ENCODE measurements around the gene PCDHGA6. TPM values are rescaled to one million over a fixed set of nuclear protein-coding genes. Genes with fewer than 3 reads are reported as not detected.

Gene PCDHGA6
- total and polyA plus RNA-seq, 2 donors (not counting 1 experiment from before 2014, with no cell fraction given), result 0.78 to 2.5 TPM

- Histone ChIP-seq H2AFZ (ENCODE audit: insufficient read depth, low read depth, low read length, poor library complexity, severe bottlenecking) (no peak overlapping the region), H3K9me3 (ENCODE audit: control extremely low read depth in 1 of 3, control insufficient read depth in 2 of 3, insufficient read depth in 1 of 3, low read length in 2 of 3) (peaks cover 2 to 60% (median 49%) of the 10 kb centered on the region in 3 donors), H3K79me2 (ENCODE audit: control insufficient read depth, insufficient read depth, low read length) (no peaks in the 10 kb centered on the region), H3K36me3 (replicated peaks in 1 of 2; ENCODE audit: control extremely low read depth in 1 of 2, control insufficient read depth in 1 of 2, extremely low read depth in 1 of 2, insufficient read depth in 2 of 2, low read length in 1 of 2) (no peaks in the 10 kb centered on the region), H4K20me1 (ENCODE audit: control insufficient read depth, insufficient read depth, low read length, poor library complexity, severe bottlenecking) (no peaks in the 10 kb centered on the region), H3K4me1 (ENCODE audit: control insufficient read depth in 2 of 2, insufficient read depth in 2 of 2, low read length in 2 of 2) (peaks cover 10 to 12% of the 10 kb centered on the region in 2 donors), H3K4me3 (ENCODE audit: control extremely low read depth in 1 of 5, extremely low read depth in 1 of 5, insufficient read depth in 1 of 5, low read depth in 2 of 5, low read length in 4 of 5) (no peak overlapping the region), H3K27ac (ENCODE audit: low read length in 2 of 2) (no peak overlapping the region), H3K4me2 (replicated peaks; ENCODE audit: low read depth, low read length, poor library complexity, severe bottlenecking) (no peak overlapping the region), H3K9ac (ENCODE audit: low read length) (no peak overlapping the region), H3K27me3 (replicated peaks in 1 of 4; ENCODE audit: control extremely low read depth in 1 of 4, control insufficient read depth in 3 of 4, insufficient read depth in 4 of 4, low read length in 3 of 4) (peaks cover 2 to 72% (median 60%) of the 10 kb centered on the region in 4 experiments)
- intact Hi-C loops (cut with micrococcal nuclease), result no loop called here
- no peak for ATAC-seq (ENCODE audit: low read depth)
- H3K4me3 Mint-ChIP-seq, result no peak overlapping the region
- no peak overlapping the region for H3K27ac Mint-ChIP-seq
- H3K4me1 Mint-ChIP-seq, result peaks cover 14% of the 10 kb centered on the region
- CTCF ChIA-PET, result interaction anchor here (2.6 to 3.4 kb wide), 3 partner anchors 8 to 136 kb away, joined by 23 to 32 read pairs (median 26); partner anchors contain the start of gene PCDHGA12
- H3K27me3 Mint-ChIP-seq, result peaks cover 59% of the 10 kb centered on the region
- POLR2A ChIA-PET, result interaction anchor here (0.6 kb wide), 1 partner anchor 87 kb away, joined by 3 read pairs; no protein-coding TSS in a partner anchor
- no peak for DNase-seq
- 34% methylated on average over 42 of the region's 42 CpGs for WGBS (ENCODE audit: insufficient coverage)
- TF ChIP-seq CTCF (IDR thresholded peaks at IDR 0.05) (no peak), EZH2 (IDR thresholded peaks at IDR 0.05; ENCODE audit: borderline replicate concordance, insufficient read depth, low read depth, low read length, poor library complexity, severe bottlenecking) (no peak)
- H3K9me3 Mint-ChIP-seq (ENCODE audit: insufficient read depth), result peaks cover 7% of the 10 kb centered on the region
Measured at GRCh38 chr5:141422742-141423291, 49.1 kb downstream of the PCDHGA6 start.

GRCh38 chr5:141427783-141428426 is 54.2 kb downstream of the PCDHGA6 start:
- H3K79me2 ChIP-seq (ENCODE audit: control insufficient read depth, insufficient read depth, low read length), result no peaks in the 10 kb centered on the region
- H3K9ac ChIP-seq (ENCODE audit: low read length), result no peak overlapping the region
- no peak overlapping the region for H3K4me3 ChIP-seq (ENCODE audit: control extremely low read depth in 1 of 5, extremely low read depth in 1 of 5, insufficient read depth in 1 of 5, low read depth in 2 of 5, low read length in 4 of 5)
- H3K27ac ChIP-seq (ENCODE audit: low read length in 2 of 2), result no peak overlapping the region
- peaks cover 15 to 17% of the 10 kb centered on the region in 2 donors for H3K4me1 ChIP-seq (ENCODE audit: control insufficient read depth in 2 of 2, insufficient read depth in 2 of 2, low read length in 2 of 2)
- no peak overlapping the region for H3K27ac Mint-ChIP-seq
- peaks cover 7% of the 10 kb centered on the region for H3K4me1 Mint-ChIP-seq
- H2AFZ ChIP-seq (ENCODE audit: insufficient read depth, low read depth, low read length, poor library complexity, severe bottlenecking), result no peak overlapping the region
- H3K36me3 ChIP-seq (replicated peaks in 1 of 2; ENCODE audit: control extremely low read depth in 1 of 2, control insufficient read depth in 1 of 2, extremely low read depth in 1 of 2, insufficient read depth in 2 of 2, low read length in 1 of 2), result no peaks in the 10 kb centered on the region
- ATAC-seq (ENCODE audit: low read depth) (no peak), DNase-seq (no peak)
- POLR2A ChIA-PET, result no interaction called here
- 64% methylated on average over 53 of the region's 53 CpGs for WGBS (ENCODE audit: insufficient coverage)
- peaks cover 4% of the 10 kb centered on the region for H3K9me3 Mint-ChIP-seq (ENCODE audit: insufficient read depth)
- intact Hi-C loops (cut with micrococcal nuclease), result no loop called here
- TF ChIP-seq EZH2 (IDR thresholded peaks at IDR 0.05; ENCODE audit: borderline replicate concordance, insufficient read depth, low read depth, low read length, poor library complexity, severe bottlenecking) (no peak), CTCF (IDR thresholded peaks at IDR 0.05) (no peak)
- H3K4me2 ChIP-seq (replicated peaks; ENCODE audit: low read depth, low read length, poor library complexity, severe bottlenecking), result no peak overlapping the region
- peaks cover 49% of the 10 kb centered on the region for H3K27me3 Mint-ChIP-seq
- peaks cover 0 to 54% (median 27%) of the 10 kb centered on the region in 3 donors for H3K9me3 ChIP-seq (ENCODE audit: control extremely low read depth in 1 of 3, control insufficient read depth in 2 of 3, insufficient read depth in 1 of 3, low read length in 2 of 3)
- CTCF ChIA-PET, result interaction anchor here (0.7 to 4.4 kb wide), 7 partner anchors 15 to 140 kb away, joined by 3 to 68 read pairs (median 3); partner anchors contain the start of genes PCDHGA10 and PCDHGB3
- peaks cover 0 to 55% (median 41%) of the 10 kb centered on the region in 4 experiments for H3K27me3 ChIP-seq (replicated peaks in 1 of 4; ENCODE audit: control extremely low read depth in 1 of 4, control insufficient read depth in 3 of 4, insufficient read depth in 4 of 4, low read length in 3 of 4)
- H3K4me3 Mint-ChIP-seq, result no peak overlapping the region
- no peaks in the 10 kb centered on the region for H4K20me1 ChIP-seq (ENCODE audit: control insufficient read depth, insufficient read depth, low read length, poor library complexity, severe bottlenecking)

All from B cell (primary cell).